IMR-90 (cell line): ENCODE measurements around the gene SLC9A5. TPM values are rescaled to one million over a fixed set of nuclear protein-coding genes. Genes with fewer than 3 reads are reported as not detected.

Experiments used
- POLR2A ChIP-seq: IDR thresholded peaks from 2 replicates; pipeline ENCODE4 v1.6.1; 2012; ENCODE audit warnings: mild to moderate bottlenecking, low read depth, low read length
- polyA plus RNA-seq, 3 experiments: library from polyadenylated mRNA; depleted of rRNA; stranded (reverse); fragments of >200 nt; gene quantifications; 2 replicates each; pipeline ENCODE4 v1.2.3, GENCODE V29; 2012; ENCODE audit warnings: low replicate concordance in 1 of 3
- total RNA-seq: library from RNA; depleted of rRNA; stranded (reverse); fragments of >200 nt; gene quantifications from 2 replicates; pipeline ENCODE4 v1.2.3, GENCODE V29; 2012
- TF ChIP-seq, protein P1 (sequence below): fragments of 150-350 bp; IDR thresholded peaks from 2 replicates; pipeline ENCODE4 v1.6.1; 2017; ENCODE audit warnings: mild to moderate bottlenecking, antibody characterized with exemption, low read length, low read depth

SLC9A5 gene
- total and polyA plus RNA-seq, 2 of the 4 experiments (the other 2 are of a cell fraction), result 1.8 to 5.7 TPM

- TF ChIP-seq, protein P1, sequence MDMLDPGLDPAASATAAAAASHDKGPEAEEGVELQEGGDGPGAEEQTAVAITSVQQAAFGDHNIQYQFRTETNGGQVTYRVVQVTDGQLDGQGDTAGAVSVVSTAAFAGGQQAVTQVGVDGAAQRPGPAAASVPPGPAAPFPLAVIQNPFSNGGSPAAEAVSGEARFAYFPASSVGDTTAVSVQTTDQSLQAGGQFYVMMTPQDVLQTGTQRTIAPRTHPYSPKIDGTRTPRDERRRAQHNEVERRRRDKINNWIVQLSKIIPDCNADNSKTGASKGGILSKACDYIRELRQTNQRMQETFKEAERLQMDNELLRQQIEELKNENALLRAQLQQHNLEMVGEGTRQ, result no peak
- no peak for TF ChIP-seq POLR2A
Measured at GRCh38 chr16:67280090-67281015, 31.6 kb downstream of the SLC9A5 start (continued).
